Measurements from ENCODE around the gene NFIA.

GRCh38 chr1:61318319-61319125, 236.2 kb downstream of the NFIA start:
- TF ChIP-seq POLR2A (IDR thresholded peaks at IDR 0.05) (no peak), CTCF (IDR thresholded peaks at IDR 0.05) (no peak)

Data from prostate gland (tissue), 2 donors.